T-helper 9 cell (primary cell): ENCODE data around the gene LHFPL5.

ENCODE experiments used
- DNase-seq: peaks from one replicate; pipeline ENCODE4 v3.0.0-alpha.2; 2020
- total RNA-seq, 2 donors: gene quantifications; one replicate each; lab custom pipeline; 2026; lab: John Stamatoyannopoulos, UW

The LHFPL5 gene
- total RNA-seq: 0 to 0.14 reads per million in 2 donors

DNA sequence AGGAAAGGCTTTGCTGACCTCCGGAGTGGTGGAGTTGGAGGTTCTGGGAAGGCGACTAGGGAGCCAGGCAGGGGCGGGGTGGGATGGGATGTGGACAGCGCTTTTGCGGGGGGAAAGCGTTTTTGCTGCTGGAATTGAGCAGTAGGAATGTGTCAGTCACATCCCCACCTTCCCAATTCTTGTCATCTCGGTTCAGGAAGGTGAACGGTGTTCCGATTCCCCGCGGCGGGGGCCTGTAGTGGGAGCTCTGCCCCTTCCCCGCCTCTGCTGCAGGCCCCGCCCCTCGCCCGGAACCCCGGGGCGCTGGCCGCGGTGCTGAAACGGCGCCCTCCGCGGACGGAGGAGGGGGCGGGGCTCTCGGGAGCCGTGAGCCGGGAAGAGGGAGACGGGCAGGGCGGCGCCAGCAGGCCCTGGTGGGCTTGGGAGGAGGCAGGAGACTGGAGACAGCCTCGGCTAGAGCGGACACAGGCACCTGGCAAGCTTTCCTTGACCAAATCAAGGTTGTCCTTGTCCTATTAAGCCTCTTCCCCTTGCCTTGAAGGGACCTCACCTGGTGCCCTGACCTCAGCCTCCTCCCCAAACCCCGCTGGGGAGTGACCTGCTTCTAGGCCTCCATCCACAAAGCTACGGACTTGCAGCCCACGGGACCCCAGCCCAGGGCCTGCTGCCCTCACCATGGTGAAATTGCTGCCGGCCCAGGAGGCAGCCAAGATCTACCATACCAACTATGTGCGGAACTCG, at the start of gene LHFPL5:
Gene LHFPL5, plus strand, starts transcription at position 357 of the 741 bp plus-strand sequence. Its CDS starts 319 bp downstream, at position 676.
- peak; percentile 34 for DNase-seq

DNA sequence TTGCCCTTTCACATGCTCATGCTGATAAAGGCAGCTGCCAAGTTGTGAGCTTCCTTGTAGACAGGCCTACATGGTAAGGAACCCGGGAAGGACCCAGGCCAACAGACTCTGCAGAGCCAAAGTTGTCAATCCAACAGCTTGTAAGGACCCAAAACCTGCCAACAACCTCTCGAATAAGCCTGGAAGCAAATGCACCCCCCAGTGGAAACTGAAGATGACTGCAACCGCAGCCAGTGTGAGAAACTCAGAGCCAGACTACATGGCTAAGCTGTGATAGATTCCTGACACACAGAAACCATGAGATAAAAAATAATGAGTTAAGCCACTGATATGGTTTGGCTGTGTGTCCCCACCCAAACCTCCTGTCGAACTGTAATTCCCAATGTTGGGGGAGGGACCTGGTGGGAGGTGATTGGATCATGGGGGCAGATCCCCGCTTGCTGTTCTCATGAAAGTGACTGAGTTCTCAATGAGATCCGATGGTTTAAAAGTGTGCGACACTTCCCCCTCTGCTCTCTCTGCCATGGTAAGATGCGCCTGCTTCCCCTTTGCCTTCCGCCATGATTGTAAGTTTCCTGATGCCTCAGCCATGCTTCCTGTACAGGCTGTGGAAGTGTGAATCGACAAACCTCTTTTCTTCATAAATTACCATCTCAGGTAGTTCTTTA, 47.6 kb upstream of the LHFPL5 start:
- DNase-seq: no peak

DNA sequence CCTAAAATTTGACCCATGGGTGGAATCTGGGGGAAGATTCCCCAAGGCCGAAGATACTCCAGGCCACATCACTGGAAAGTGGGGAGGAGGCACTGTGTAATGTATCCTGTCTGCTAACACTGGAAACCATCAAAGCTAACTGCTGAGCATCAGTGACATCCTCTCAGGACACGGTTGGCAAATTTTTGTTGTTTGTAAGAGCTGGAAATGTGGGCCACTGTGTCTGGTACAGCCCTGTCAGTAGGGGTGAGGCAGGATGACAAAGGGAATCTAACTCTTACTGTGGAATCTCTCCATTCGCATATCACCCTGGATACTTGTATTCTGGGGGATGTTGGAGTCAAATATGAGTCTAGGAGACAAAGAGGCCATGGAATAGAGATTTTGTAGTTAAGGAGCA, 45.7 kb upstream of the LHFPL5 start:
- no peak for DNase-seq

DNA sequence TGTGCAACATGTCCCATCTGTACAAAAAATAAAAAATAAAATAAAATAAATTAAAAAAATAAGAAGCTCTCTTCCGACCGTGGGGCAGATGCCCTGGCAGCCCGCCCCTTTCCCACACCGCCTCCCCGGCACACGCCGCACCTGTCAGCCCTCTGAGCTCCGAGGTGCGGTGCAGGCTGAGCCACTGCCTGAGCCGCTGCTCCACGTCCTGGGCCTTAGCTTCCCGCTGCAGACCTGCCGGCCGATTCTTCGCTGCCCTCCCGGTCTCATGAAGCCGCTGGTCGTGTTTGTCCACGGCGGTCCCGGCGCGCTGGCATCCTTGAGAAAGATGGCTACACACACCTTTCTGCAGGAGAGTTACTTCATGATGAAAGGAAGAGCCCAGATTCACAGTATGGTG, 39.4 kb upstream of the LHFPL5 start:
- DNase-seq: no peak

DNA sequence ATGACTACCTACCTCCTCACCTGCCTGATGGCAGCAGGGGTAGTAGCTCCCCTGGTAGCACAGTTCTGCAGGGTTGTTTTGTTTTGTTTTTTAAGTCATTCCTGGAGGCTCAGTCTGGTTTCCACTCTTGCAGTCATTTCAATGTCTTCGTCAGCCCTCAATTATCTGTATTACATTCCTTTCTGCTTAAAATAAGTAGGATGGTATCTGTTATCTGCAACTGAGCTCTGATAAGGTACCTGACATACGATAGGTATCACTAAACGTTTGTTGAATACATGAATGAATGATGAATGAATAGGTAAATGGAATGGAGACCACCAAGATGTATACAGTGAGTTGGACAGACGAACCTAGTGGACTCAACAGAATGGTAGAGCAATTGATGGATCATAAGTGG, 35.9 kb upstream of the LHFPL5 start:
- no peak for DNase-seq

DNA sequence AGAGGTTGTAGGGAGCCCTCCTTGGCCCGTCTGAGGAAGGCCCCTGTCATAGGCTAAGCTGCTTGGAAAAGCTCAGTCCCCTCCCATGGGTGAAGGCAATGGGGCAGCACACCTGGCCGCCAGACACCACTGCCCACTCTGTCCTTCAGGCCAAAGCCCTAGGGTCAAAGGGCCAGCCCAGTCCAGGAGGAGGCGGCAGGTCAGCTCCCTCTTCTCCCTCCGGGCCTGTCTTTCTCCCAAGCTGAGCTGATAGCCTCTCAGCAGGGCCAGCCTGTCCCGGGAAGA, 33.9 kb upstream of the LHFPL5 start:
- no peak for DNase-seq

DNA sequence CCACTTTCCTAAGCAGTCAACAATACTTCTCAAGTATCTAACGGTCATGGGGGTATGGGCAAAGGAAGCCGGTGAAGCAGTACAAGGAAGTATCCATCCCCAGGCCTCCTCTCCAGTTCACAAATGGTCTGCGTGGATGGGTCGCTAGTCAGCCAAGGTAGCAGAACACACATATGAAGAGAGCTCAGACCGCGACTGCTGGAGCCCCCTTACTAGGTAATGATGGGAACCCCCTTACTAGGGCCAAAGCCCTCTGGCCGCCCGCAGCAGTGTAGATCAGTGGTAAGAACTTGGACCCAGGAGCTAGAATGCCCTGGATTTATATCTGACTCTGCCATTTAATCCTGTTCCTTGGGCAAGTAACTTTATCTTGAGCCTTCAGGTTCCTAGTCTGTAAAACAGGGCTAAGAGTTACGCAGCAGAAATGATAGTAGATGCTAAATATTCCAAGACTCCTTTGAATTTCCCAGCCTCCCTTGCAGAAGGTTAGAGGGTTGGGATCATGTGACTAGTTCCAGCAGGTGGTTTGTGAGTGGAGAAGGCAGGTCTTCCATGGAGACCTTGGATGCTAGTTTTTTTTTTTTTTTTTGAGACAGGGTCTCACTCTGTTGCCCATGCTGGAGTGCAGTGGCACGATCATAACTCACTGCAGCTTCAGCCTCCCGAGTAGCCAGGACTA, 30.9 kb upstream of the LHFPL5 start:
- DNase-seq: no peak

DNA sequence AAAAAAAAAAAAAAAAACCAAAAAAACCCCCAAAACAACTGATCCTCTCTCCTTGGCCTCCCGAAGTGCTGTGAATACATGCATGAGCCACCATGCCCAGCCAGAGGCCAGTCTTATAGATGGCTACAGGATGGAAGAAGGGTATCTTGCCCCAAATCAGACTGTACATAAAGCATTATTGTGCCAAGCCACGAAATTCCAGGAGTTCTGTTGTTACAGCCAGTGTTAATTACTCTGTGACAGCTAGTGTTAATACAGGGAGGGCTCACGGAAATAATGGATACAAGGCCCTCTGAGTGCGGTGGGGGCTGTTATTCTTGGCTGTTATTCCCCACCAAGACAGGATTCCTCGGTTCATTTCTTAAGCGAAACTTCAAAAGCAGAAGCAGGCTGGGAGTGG, 30.1 kb upstream of the LHFPL5 start:
- no peak for DNase-seq

DNA sequence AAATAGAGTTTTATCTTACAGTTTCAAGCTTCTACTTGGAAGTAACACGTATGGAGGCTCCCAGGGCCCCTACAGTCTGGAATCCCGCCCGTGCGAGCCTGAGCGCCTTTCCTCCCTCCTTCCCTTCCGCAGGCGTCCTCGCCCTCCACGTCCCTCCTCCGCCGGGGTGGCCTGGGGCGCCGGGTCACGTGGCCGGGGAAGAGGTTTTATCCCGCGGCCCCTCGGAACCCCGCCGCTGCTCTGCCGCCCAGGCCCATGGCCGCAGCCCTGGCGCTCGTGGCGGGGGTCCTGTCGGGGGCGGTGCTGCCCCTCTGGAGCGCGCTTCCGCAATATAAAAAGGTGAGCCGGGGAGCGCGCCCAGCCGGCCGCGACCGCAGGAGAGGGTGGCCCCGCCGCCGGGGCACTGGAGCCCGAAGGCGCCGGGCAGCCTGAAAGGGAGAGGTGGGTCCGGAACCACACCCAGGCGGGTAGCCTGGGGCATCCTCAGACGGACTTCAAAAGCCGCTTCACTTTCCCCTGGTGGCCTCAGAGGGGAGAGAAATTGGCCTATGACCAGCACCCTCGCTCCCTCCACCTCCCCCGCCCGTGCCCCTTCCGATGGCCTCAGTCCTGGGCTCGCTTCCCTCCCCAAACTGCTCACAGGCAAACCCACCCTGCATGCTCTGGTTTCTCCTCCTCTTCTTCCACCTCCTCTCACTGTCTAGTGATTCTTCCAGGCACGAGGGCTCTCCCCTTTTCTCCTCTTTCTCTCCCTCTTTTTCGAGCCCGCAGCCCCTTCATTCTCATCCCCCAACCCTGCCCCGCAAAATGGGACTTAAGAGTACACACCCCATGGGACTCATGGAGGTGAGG, 28.6 kb upstream of the LHFPL5 start, which contains the start of gene CLPSL2:
Gene CLPSL2, plus strand, starts transcription at position 235 of the 852 bp plus-strand sequence. Its CDS starts 21 bp downstream, at position 256.
- no peak for DNase-seq

DNA sequence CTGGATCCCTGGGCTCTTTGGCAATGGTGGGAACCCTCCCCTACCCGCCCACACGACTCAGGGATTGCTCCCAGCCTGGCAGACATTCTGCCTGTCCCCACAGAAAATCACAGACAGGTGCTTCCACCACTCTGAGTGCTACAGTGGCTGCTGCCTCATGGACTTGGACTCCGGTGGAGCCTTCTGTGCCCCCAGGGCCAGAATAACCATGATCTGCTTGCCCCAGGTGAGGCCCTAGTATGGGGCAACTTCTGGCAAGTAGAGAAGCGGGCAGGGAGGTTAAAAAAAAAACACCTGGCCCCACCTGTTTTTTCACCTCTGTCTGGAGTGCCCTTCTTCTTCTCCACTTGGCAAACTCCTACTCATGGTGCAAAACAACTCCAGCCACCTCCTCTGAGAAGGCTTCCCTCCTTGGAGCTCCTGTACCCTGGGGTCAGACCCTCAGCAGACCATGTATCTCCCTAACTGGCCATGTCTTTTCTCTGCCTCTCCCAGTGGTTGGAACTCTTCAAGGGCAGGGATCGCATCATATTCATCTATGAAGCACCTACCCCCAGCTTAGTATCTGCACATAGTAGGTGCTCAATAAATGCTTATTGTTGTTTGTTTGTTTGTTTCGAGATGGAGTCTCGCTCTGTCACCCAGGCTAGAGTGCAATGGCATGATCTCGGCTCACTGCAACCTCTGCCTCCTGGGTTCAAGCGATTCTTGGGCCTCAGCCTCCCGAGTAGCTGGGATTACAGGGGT, 27.6 kb upstream of the LHFPL5 start:
- no peak for DNase-seq

DNA sequence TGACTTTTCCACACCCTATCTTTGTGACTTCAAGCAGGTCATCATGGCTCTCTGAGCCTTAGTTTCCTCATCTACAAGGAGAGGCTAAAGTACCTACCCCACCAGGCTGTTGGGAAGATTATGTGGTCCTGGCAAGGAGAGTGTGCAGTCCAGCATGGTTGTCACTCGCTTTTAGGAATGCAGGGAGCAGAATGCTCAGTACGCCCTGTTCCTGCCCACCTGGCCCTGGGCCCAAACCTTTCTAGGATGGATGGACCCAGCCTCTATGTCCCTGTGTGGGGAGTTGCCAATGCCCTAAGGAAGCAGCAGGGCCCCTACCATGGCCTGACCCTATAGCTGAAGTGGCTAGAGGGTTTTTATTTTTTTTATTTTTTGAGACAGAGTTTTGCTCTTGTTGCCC, 26.7 kb upstream of the LHFPL5 start:
- DNase-seq: no peak

DNA sequence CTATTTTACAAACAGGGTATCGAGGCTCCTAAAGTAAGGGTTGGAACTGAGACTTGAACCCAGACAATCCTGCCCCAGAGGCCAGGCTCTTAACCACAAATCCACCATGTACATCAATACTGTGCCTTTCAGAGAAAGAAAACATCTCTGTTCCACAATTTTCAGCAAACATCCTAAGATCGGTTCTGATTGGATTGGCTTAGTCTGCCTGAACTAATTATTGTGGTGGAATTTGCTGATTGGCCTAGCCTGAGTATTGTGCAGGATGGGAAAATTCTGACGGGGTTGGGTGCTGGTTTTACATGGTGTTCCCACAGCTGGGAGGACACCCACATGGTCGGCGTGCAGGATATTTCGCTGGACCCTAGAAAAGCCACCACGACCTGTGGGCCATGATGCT, 24.4 kb upstream of the LHFPL5 start, which contains the start of gene CLPSL1:
Gene CLPSL1, plus strand, starts transcription at position 301 of the 400 bp plus-strand sequence. Its CDS starts 92 bp downstream, at position 393.
- DNase-seq: no peak

DNA sequence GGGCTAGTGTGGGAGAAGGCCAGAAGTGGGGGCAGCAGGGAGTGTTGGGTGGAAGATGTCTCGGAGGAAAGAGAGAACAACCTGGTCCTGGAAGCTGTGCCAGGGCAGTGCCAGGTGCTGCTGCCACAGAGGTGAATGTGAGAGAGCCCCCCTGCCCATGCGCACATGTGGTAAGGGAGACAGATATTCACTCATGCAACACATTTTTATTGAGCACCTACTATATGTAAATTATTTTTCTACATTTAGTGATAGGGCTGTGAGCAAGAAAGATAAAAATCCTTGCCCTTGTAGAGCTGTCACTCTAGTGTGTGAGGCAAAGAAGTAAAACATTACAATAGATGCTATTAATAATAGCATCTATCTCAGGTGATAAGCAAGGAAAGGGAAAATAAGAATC, 23.9 kb upstream of the LHFPL5 start:
- no peak for DNase-seq

DNA sequence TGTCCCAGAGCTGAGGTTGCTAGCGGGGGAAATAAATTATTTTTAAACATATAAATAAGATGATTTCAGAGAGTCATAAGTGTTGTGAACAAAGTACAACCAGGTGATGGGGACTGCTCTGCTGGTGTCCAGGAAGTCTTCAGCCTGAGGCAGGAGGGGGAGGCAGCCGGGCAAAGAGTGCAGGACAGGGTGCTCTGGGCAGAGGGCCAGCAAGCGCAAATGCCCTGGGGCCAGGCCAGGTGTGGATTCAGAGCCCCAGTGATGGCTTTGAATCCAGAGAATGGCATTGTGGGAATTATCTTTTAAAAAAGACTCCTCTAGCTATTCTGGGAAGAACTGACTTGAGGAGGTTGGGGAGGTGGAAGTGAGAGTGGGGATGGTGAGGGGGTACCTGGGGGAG, 22.7 kb upstream of the LHFPL5 start:
- DNase-seq: no peak

DNA sequence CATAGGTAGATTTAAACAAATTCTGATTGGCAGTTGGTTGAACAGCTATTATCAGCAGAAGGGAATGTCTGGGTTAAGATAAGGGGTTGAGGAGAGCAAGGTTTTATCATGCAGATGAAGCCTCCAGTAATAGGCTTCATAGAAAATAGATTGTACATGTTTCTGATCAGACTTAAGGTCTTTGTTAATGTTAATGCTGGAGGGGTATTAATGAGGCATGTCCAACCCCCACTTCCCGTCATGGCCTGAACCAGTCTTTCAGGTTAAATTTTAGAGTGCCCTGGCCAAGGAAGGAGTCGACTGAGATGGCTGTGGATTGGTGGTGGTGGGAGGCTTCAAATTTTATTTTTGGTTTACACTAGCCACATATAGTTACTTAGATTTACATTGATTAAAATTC, 21.0 kb upstream of the LHFPL5 start:
- no peak for DNase-seq

DNA sequence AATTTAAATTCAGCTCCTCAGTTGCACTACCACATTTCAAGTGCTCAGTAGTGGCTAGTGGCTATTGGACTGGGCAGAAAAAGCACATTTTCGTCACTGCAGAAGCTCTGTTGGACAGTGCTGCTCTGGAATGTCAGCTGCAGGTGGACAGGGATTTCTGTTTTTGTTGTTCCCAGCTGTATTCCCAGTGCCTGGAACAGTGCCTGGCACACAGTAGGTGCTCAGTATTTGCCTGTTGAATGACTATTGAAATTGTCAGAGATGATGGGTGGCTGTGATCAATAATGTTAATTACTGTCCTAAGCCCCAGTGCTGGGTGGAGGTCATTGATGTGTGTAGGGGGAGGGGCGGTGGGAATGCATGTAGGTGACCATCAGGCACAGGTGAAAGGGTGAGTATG, 18.9 kb upstream of the LHFPL5 start:
- no peak for DNase-seq

DNA sequence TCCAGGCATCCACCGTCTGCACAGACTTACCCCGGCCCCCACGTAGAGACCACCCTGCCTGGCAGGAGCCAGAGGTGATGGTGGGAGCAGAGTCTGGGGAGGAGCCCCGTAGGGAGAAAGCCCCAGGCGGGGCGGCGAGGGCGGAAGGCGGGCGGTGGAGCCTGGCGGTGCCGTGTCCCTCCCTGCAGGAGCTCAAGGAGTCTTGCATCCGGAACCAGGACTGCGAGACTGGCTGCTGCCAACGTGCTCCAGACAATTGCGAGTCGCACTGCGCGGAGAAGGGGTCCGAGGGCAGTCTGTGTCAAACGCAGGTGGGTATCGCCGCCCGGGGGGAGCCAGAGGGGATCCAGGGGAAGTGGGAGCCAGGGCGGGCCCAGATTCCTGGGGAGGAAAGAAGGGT, 18.3 kb upstream of the LHFPL5 start:
- no peak for DNase-seq

DNA sequence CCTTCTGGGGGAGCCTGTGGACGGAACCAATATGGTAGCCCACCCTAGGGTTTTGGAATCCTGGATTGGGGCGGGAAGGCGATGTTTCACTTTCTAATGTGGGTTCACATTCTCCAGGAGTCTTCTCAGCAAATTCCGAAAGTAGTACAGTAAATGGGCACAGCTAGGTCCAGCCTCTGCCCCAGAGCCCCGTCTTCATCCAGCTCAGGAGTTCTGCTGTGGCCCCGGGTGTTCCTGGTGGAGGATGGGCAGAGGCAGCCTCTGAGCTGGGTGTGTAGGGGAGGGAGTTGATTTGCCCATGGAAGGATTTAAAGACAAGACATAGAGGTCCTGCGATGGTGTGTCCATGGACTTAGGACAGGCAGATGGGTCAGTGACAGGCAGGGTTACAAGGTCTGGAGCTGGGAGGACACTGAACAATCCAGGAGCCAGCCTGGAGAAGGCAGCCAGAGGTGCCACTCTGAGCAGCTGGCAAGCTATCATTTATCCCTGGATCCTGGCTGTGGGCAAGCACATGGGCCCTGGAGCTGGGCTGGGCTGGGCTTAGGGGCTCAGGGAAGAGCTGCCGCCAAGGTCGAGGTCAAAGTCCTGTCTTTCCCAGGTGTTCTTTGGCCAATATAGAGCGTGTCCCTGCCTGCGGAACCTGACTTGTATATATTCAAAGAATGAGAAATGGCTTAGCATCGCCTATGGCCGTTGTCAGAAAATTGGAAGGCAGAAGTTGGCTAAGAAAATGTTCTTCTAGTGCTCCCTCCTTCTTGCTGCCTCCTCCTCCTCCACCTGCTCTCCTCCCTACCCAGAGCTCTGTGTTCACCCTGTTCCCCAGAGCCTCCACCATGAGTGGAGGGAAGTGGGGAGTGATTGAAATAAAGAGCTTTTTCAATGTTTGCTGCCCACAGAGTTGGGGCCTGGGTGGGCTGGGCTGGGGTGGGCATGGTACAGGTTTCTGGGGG, 17.6 kb upstream of the LHFPL5 start:
- DNase-seq: no peak

DNA sequence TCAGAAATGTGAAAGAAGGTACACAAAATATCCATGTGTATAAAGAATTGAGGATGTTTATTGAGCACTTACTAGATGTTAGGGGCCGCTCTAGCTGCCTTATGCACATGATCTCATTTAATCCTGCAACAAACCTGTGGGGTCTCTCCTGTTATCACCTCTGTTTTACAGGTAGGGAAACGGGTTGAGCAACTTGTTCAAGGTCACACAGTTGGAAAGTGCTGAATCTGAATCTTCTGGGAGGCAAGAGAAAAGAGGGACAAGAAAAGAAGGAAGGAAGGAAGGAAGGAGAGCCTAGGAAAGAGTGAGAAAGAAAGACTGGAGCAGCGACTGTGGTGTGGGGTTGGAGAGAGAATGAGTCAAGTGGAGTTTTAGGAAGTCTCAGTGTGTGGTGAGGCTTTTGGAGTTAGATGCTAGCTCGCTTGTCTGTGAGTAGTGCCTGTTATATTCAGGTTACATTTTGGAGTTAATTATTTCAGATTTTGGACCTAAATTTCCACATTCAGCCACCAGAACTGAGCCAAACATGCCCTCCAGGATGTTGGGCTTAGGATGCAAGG, 16.6 kb upstream of the LHFPL5 start:
- DNase-seq: no peak

DNA sequence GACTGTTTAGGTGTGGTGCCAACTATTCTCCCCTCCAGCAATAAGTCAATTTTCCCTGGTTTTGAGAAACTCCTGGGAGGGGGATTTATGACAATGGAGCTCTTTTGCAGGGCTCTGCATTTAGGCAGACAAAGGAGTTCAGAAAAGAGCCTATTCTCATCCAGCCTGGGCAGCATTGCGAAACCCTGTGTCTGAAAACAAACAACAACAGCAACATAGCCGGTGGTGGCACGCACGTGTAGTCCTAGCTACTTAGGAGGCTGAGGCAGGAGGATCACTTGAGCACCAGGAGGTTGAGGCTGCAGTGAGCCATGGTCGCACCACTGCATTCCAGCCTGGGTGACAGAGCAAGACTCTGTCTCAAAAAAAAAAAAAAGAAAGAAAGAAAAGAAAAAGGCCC, 14.5 kb upstream of the LHFPL5 start:
- no peak for DNase-seq
